ENCODE results near the gene EIF4E3. TPM values are rescaled to one million over a fixed set of nuclear protein-coding genes. Genes with fewer than 3 reads are reported as not detected.

The EIF4E3 gene
- total and polyA plus RNA-seq, 10 donors, result 5.0 to 52.3 (median 37.3) TPM

- no peak for DNase-seq
- H3K36me3 ChIP-seq, result no peaks in the 10 kb centered on the region
- intact Hi-C loops (cut with DNase I; ENCODE audit: low total_unique reads), result loop anchor here (10.0 kb wide), 1 partner anchor 1586 kb away; no protein-coding TSS in a partner anchor
- no peak overlapping the region for H3K4me3 ChIP-seq
- peaks cover 0 to 17% (median 0%) of the 10 kb centered on the region in 6 donors for H3K4me1 ChIP-seq
- no peaks in the 10 kb centered on the region for H3K9me3 ChIP-seq
- 72 to 84% (median 81%) methylated on average over 5 of the region's 5 CpGs for WGBS, 5 donors
- no peaks in the 10 kb centered on the region for H3K27me3 ChIP-seq (replicated peaks in 1 of 7)
- TF ChIP-seq POLR2A (IDR thresholded peaks at IDR 0.05) (no peak), CTCF (IDR thresholded peaks at IDR 0.05 in 8 of 11, conservative IDR thresholded peaks at IDR 0.05 in 3 of 11) (no peak), POLR2AphosphoS5 (IDR thresholded peaks at IDR 0.05) (no peak)
- H3K27ac ChIP-seq, result no peak overlapping the region
Observed at GRCh38 chr3:71650372-71650771, 74.8 kb downstream of the EIF4E3 start.

- Histone ChIP-seq H3K36me3 (no peaks in the 10 kb centered on the region), H3K27ac (no peak overlapping the region), H3K9me3 (no peaks in the 10 kb centered on the region), H3K4me1 (peaks cover 0 to 17% (median 0%) of the 10 kb centered on the region in 6 donors), H3K27me3 (replicated peaks in 1 of 7) (no peaks in the 10 kb centered on the region), H3K4me3 (no peak overlapping the region)
- intact Hi-C loops (cut with DNase I; ENCODE audit: low total_unique reads), result loop anchor here (10.0 kb wide), 1 partner anchor 1585 kb away; no protein-coding TSS in a partner anchor
- no peak for DNase-seq
- TF ChIP-seq POLR2AphosphoS5 (IDR thresholded peaks at IDR 0.05), result no peak
- TF ChIP-seq CTCF (IDR thresholded peaks at IDR 0.05 in 8 of 11, conservative IDR thresholded peaks at IDR 0.05 in 3 of 11), result no peak
- no peak for TF ChIP-seq POLR2A (IDR thresholded peaks at IDR 0.05)
- 73 to 92% (median 86%) methylated on average over 6 of the region's 6 CpGs for WGBS, 5 donors
Observed at GRCh38 chr3:71649757-71650156, 75.4 kb downstream of the EIF4E3 start.

DNA sequence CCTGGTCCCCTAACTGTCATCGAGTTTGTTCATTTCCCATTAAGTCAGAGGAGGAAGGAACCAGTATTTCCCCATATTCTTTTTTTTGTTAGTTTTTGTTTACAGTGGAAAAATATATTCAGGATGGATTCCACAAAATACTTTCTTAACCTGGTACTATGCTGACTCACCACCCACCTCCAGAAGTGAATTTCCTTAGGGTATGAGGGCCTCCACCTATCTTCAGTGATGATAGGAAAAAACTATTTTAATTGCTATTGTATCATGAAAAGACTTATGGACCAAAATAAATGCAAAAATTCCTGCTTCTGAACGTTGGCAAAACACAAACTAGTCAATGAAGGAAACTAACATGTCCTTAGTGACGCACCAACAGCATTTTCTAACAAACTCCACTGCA lies 77.5 kb downstream of the EIF4E3 start:
- WGBS, 5 donors, result 42 to 71% (median 53%) methylated on average over 3 of the region's 3 CpGs

GRCh38 chr3:71646971-71647370 lies 78.2 kb downstream of the EIF4E3 start:
- intact Hi-C loops (cut with DNase I; ENCODE audit: low total_unique reads), result no loop called here
- Histone ChIP-seq H3K27me3 (replicated peaks in 1 of 7) (no peaks in the 10 kb centered on the region), H3K27ac (no peak overlapping the region), H3K4me3 (no peak overlapping the region), H3K9me3 (no peaks in the 10 kb centered on the region), H3K36me3 (no peaks in the 10 kb centered on the region), H3K4me1 (peaks cover 0 to 10% (median 0%) of the 10 kb centered on the region in 6 donors)
- DNase-seq, result no peak
- TF ChIP-seq POLR2A (IDR thresholded peaks at IDR 0.05), result no peak
- no peak for TF ChIP-seq POLR2AphosphoS5 (IDR thresholded peaks at IDR 0.05)
- no peak for TF ChIP-seq CTCF (IDR thresholded peaks at IDR 0.05 in 8 of 11, conservative IDR thresholded peaks at IDR 0.05 in 3 of 11)

More for the DNA sequence above, 77.5 kb downstream of the EIF4E3 start:
- no peak for TF ChIP-seq POLR2AphosphoS5 (IDR thresholded peaks at IDR 0.05)
- TF ChIP-seq POLR2A (IDR thresholded peaks at IDR 0.05), result no peak
- no peak for TF ChIP-seq CTCF (IDR thresholded peaks at IDR 0.05 in 8 of 11, conservative IDR thresholded peaks at IDR 0.05 in 3 of 11)
- peaks cover 0 to 15% (median 0%) of the 10 kb centered on the region in 6 donors for H3K4me1 ChIP-seq
- H3K27me3 ChIP-seq (replicated peaks in 1 of 7), result no peaks in the 10 kb centered on the region
- no peaks in the 10 kb centered on the region for H3K36me3 ChIP-seq
- no peaks in the 10 kb centered on the region for H3K9me3 ChIP-seq
- no peak overlapping the region for H3K27ac ChIP-seq
- H3K4me3 ChIP-seq, result no peak overlapping the region
- intact Hi-C loops (cut with DNase I; ENCODE audit: low total_unique reads), result no loop called here
- DNase-seq, result no peak

All from spleen (tissue), 11 donors.